Panc1 (cell line): ENCODE measurements around the gene FOS. TPM values are rescaled to one million over a fixed set of nuclear protein-coding genes. Genes with fewer than 3 reads are reported as not detected.

Experiments used
- ATAC-seq: fragments of 200-7000 bp; cut with Tn5 transposase; 2 replicates; pipeline ENCODE4 v1.9.1; 2020; ENCODE audit warnings: mild to moderate bottlenecking, moderate library complexity
- BruUV-seq: library from RNA; stranded (reverse); fragments of 400-500 nt; replicated peaks from 2 replicates; lab custom pipeline; 2021; lab: Mats Ljungman, UMichigan
- CTCF ChIA-PET: fragments of 300-600 bp; sonication (Branson Sonifier 250); formaldehyde crosslinking; loops from one replicate; lab custom pipeline; 2022; ENCODE audit warnings: antibody characterized with exemption; lab: Charles Lee
- POLR2A ChIA-PET: fragments of 300-600 bp; sonication (Branson Sonifier 250); formaldehyde crosslinking; loops from one replicate; lab custom pipeline; 2022; ENCODE audit warnings: antibody characterized with exemption; lab: Charles Lee
- DNase-seq: peaks from one replicate; pipeline ENCODE4 v3.0.0-alpha.2; 2010; ENCODE audit warnings: low read depth, low spot score
- H3K27ac ChIP-seq: 2 replicates; pipeline ENCODE4 v1.5.1; 2011; ENCODE audit warnings: mild to moderate bottlenecking, low read length, inconsistent platforms
- H3K27me3 ChIP-seq: fragments of 200-500 bp; sonication (Bioruptor generic); 2 replicates; pipeline ENCODE4 v1.6.0; 2014; ENCODE audit warnings: low read length, inconsistent platforms; ENCODE audit not compliant: control insufficient read depth, insufficient read depth
- H3K36me3 ChIP-seq: fragments of 200-500 bp; sonication (Bioruptor generic); 2 replicates; pipeline ENCODE4 v1.5.1; 2014; ENCODE audit warnings: inconsistent platforms, mild to moderate bottlenecking, low read length, moderate library complexity; ENCODE audit not compliant: control insufficient read depth, insufficient read depth
- H3K4me1 ChIP-seq: 2 replicates; pipeline ENCODE4 v1.5.1; 2011; ENCODE audit warnings: inconsistent platforms, mild to moderate bottlenecking, low read length, moderate library complexity; ENCODE audit not compliant: control insufficient read depth, insufficient read depth
- H3K4me3 ChIP-seq, 2 experiments: 2 replicates each; pipeline ENCODE4 v1.5.1; 2011 to 2012; ENCODE audit warnings: low read depth in 2 of 2, low read length in 2 of 2, mild to moderate bottlenecking in 2 of 2, inconsistent platforms in 1 of 2, moderate library complexity in 1 of 2
- H3K9me3 ChIP-seq: fragments of 200-500 bp; sonication (Bioruptor generic); 2 replicates; pipeline ENCODE4 v1.5.1; 2014; ENCODE audit warnings: low read depth, mild to moderate bottlenecking, inconsistent platforms, low read length, moderate library complexity; ENCODE audit not compliant: control insufficient read depth, insufficient read depth
- CTCF ChIP-seq: fragments of 450-650 bp; IDR thresholded peaks from 2 replicates; pipeline ENCODE4 v1.5.1; 2017; ENCODE audit warnings: mild to moderate bottlenecking
- POLR2AphosphoS5 ChIP-seq: IDR thresholded peaks from 2 replicates; pipeline ENCODE4 v1.6.1; 2012; ENCODE audit warnings: mild to moderate bottlenecking, low read depth, low read length, moderate library complexity
- REST ChIP-seq, 2 experiments: IDR thresholded peaks; 2 replicates each; pipeline ENCODE4 v1.6.1; 2011 to 2012; ENCODE audit warnings: low read depth in 2 of 2, control low read depth in 1 of 2, low read length in 1 of 2, mild to moderate bottlenecking in 1 of 2, moderate library complexity in 1 of 2; ENCODE audit not compliant: insufficient read depth in 1 of 2
- SIN3A ChIP-seq: IDR thresholded peaks from 2 replicates; pipeline ENCODE4 v1.6.1; 2012; ENCODE audit warnings: low read depth, mild to moderate bottlenecking, low read length, moderate library complexity, borderline replicate concordance; ENCODE audit not compliant: insufficient read depth
- TCF7L2 ChIP-seq: IDR thresholded peaks from 2 replicates; pipeline ENCODE4 v1.6.1; 2011; ENCODE audit warnings: mild to moderate bottlenecking, low read depth, low read length, inconsistent platforms
- in situ Hi-C: cut with HindIII; loops from 2 replicates; pipeline ENCODE4 v1.10.0; 2016; ENCODE audit warnings: low sequenced_read_pairs, low pct_unique_long_range_greater_than_20kb
- intact Hi-C: fragments of 100-400 bp; cut with micrococcal nuclease; formaldehyde crosslinking; loops from one replicate; pipeline ENCODE4 v1.10.0; 2022; ENCODE audit not compliant: unreplicated experiment
- total RNA-seq: library from RNA; stranded (reverse); gene quantifications from one replicate; pipeline ENCODE4 v1.2.1, GENCODE V29; 2021; ENCODE audit not compliant: unreplicated experiment

Gene FOS
- total RNA-seq, 1 experiment from 2014 or later = 26.8 TPM

GRCh38 chr14:75249251-75249957, 29.2 kb upstream of the FOS start:
- intact Hi-C loops = no loop called here
- no TSS peak for BruUV-seq
- ChIA-PET CTCF (no interaction called here), POLR2A (interaction anchor here (0.6 kb wide), 1 partner anchor 39 kb away, joined by 5 read pairs; no protein-coding TSS in a partner anchor)
- no peaks in the 10 kb centered on the region for H3K27me3 ChIP-seq
- ATAC-seq = no peak
- in situ Hi-C loops = no loop called here
- no peaks in the 10 kb centered on the region for H3K4me1 ChIP-seq
- no peak overlapping the region for H3K4me3 ChIP-seq
- DNase-seq = no peak
- H3K9me3 ChIP-seq = no peaks in the 10 kb centered on the region
- no peak overlapping the region for H3K27ac ChIP-seq
- no peaks in the 10 kb centered on the region for H3K36me3 ChIP-seq
- no peak for TF ChIP-seq TCF7L2
- TF ChIP-seq CTCF = no peak

GRCh38 chr14:75249958-75250336, 28.7 kb upstream of the FOS start:
- DNase-seq (no peak), ATAC-seq (no peak)
- Histone ChIP-seq H3K36me3 (no peaks in the 10 kb centered on the region), H3K27me3 (no peaks in the 10 kb centered on the region), H3K9me3 (no peaks in the 10 kb centered on the region), H3K4me1 (no peaks in the 10 kb centered on the region), H3K27ac (no peak overlapping the region), H3K4me3 (no peak overlapping the region)
- no peak for TF ChIP-seq SIN3A
- no peak for TF ChIP-seq REST (IDR thresholded peaks at IDR 0.05; ENCODE audit: insufficient read depth in 1 of 2, low read depth in 2 of 2, low read length in 1 of 2)
- no peak for TF ChIP-seq POLR2AphosphoS5
- TF ChIP-seq CTCF = no peak
- TF ChIP-seq TCF7L2 = no peak
- no TSS peak for BruUV-seq
- POLR2A ChIA-PET = interaction anchor here (0.5 kb wide), 1 partner anchor 144 kb away, joined by 19 read pairs; no protein-coding TSS in a partner anchor
- CTCF ChIA-PET = no interaction called here
- in situ Hi-C loops = no loop called here
- intact Hi-C loops = no loop called here
